ENCODE measurements around the gene NABP2. TPM values are rescaled to one million over a fixed set of nuclear protein-coding genes. Genes with fewer than 3 reads are reported as not detected.
A peak's percentile ranks its signal among the peaks of the same experiment; 100 is the strongest.

NABP2 gene
- total and polyA plus RNA-seq, 2 donors (not counting 1 experiment from before 2014, with no cell fraction given) = 14.9 to 16.1 TPM

DNA sequence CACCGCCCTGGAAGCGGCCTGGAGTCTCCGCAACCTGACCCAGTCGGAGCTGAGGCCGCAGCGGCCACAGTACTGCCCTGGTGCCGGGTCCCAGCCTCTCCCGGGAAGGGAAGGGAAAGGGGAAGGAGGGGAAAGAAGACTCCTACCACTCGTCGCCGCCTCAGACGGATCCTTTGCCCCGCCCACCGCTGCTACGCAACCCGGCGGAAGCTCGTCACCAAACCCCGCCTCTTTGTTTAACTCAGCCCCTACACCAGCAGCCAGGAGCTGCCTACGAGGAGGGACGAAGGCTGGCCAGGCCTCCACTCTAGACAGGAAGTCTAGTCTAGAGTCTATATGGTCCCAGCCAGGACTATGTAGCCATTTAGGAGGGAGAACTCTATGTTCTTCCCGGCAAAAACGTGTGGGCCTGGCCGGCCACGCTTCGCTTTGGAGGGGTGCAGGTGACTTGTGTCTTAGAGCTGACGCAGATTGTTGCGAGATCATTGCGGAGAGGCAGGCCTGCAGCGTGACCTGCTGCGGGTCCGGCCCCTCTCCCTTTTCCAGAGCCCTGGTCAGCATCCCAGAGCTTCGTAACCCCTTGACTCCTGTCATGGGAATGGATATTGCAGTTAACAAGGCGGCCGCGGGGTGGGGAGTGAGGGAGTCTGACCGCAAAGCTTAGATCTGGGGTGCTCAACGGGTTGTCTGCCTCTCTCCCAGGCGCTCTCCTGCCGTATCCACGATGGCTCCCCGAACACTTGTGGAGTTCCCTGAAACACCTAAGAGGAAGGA lies 2.2 kb upstream of the NABP2 start, which contains the start of gene RNF41:
Gene RNF41 (minus strand): TSS at position 166 of the 774 bp plus-strand sequence. CDS start 7,875 bp downstream, outside the sequence.
- ATAC-seq (ENCODE audit: low read depth) (peak; percentile 73), DNase-seq (peak; percentile 97)
- H3K4me3 ChIP-seq (ENCODE audit: control extremely low read depth in 1 of 5, extremely low read depth in 1 of 5, insufficient read depth in 1 of 5, low read depth in 2 of 5, low read length in 4 of 5) = peak within 1 kb of the TSS; percentile 56 to 100 (median 99)
- H3K27me3 ChIP-seq (replicated peaks in 1 of 4; ENCODE audit: control extremely low read depth in 1 of 4, control insufficient read depth in 3 of 4, insufficient read depth in 4 of 4, low read length in 3 of 4) = no peaks in the 10 kb centered on the region
- CTCF ChIA-PET = interaction anchor here (0.6 to 4.6 kb wide), 27 partner anchors 9 to 483 kb away, joined by 3 to 126 read pairs (median 6); partner anchors contain the start of genes ANKRD52, COQ10A, ESYT1 and MYL6
- H3K4me1 Mint-ChIP-seq = peaks cover 51% of the 10 kb centered on the region
- H3K4me2 ChIP-seq (replicated peaks; ENCODE audit: low read depth, low read length, poor library complexity, severe bottlenecking) = peak within 1 kb of the TSS; percentile 98
- peak within 1 kb of the TSS; percentile 73 to 99 for H3K27ac ChIP-seq (ENCODE audit: low read length in 2 of 2)
- H3K9me3 ChIP-seq (ENCODE audit: control extremely low read depth in 1 of 3, control insufficient read depth in 2 of 3, insufficient read depth in 1 of 3, low read length in 2 of 3) = no peaks in the 10 kb centered on the region
- 0% methylated on average over 39 of the region's 42 CpGs for WGBS (ENCODE audit: insufficient coverage)
- H3K27ac Mint-ChIP-seq = peak within 1 kb of the TSS; percentile 100
- TF ChIP-seq, protein P1, sequence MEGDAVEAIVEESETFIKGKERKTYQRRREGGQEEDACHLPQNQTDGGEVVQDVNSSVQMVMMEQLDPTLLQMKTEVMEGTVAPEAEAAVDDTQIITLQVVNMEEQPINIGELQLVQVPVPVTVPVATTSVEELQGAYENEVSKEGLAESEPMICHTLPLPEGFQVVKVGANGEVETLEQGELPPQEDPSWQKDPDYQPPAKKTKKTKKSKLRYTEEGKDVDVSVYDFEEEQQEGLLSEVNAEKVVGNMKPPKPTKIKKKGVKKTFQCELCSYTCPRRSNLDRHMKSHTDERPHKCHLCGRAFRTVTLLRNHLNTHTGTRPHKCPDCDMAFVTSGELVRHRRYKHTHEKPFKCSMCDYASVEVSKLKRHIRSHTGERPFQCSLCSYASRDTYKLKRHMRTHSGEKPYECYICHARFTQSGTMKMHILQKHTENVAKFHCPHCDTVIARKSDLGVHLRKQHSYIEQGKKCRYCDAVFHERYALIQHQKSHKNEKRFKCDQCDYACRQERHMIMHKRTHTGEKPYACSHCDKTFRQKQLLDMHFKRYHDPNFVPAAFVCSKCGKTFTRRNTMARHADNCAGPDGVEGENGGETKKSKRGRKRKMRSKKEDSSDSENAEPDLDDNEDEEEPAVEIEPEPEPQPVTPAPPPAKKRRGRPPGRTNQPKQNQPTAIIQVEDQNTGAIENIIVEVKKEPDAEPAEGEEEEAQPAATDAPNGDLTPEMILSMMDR (IDR thresholded peaks at IDR 0.05) = no peak
- TF ChIP-seq EZH2 (IDR thresholded peaks at IDR 0.05; ENCODE audit: borderline replicate concordance, insufficient read depth, low read depth, low read length, poor library complexity, severe bottlenecking) = no peak
- intact Hi-C loops (cut with micrococcal nuclease) = loop anchor here (1.0 to 2.0 kb wide), 4 partner anchors 14 to 484 kb away; partner anchors contain the start of gene MYL6
- H3K36me3 ChIP-seq (replicated peaks in 1 of 2; ENCODE audit: control extremely low read depth in 1 of 2, control insufficient read depth in 1 of 2, extremely low read depth in 1 of 2, insufficient read depth in 2 of 2, low read length in 1 of 2) = no peaks in the 10 kb centered on the region
- peak within 1 kb of the TSS; percentile 99 for H3K9ac ChIP-seq (ENCODE audit: low read length)
- H4K20me1 ChIP-seq (ENCODE audit: control insufficient read depth, insufficient read depth, low read length, poor library complexity, severe bottlenecking) = peaks cover 22% of the 10 kb centered on the region
- H3K4me3 Mint-ChIP-seq = peak within 1 kb of the TSS; percentile 100
- H3K4me1 ChIP-seq (ENCODE audit: control insufficient read depth in 2 of 2, insufficient read depth in 2 of 2, low read length in 2 of 2) = peaks cover 26 to 48% of the 10 kb centered on the region in 2 donors
- H3K9me3 Mint-ChIP-seq (ENCODE audit: insufficient read depth) = no peaks in the 10 kb centered on the region
- H3K79me2 ChIP-seq (ENCODE audit: control insufficient read depth, insufficient read depth, low read length) = peaks cover 55% of the 10 kb centered on the region
- peak within 1 kb of the TSS; percentile 83 for H2AFZ ChIP-seq (ENCODE audit: insufficient read depth, low read depth, low read length, poor library complexity, severe bottlenecking)
- no peaks in the 10 kb centered on the region for H3K27me3 Mint-ChIP-seq
- POLR2A ChIA-PET = interaction anchor here (0.5 to 4.1 kb wide), 28 partner anchors 14 to 1301 kb away, joined by 3 to 65 read pairs (median 4); partner anchors contain the start of genes ANKRD52, CNPY2, COQ10A and ESYT1

All from B cell (primary cell).